SK-N-MC (cell line): ENCODE data around the gene EVX1.

Source experiments
- DNase-seq: peaks from one replicate; pipeline ENCODE4 v3.0.0-alpha.2; 2011; ENCODE audit warnings: low read depth, low spot score
- H3K27ac ChIP-seq: fragments of 200-600 bp; sonication (generic); 2 replicates; pipeline ENCODE4 v1.5.1; 2016; ENCODE audit warnings: mixed run types
- H3K36me3 ChIP-seq: fragments of 200-600 bp; sonication (generic); 2 replicates; pipeline ENCODE4 v1.6.1; 2017; ENCODE audit warnings: antibody characterized with exemption, low read length, mixed read lengths; ENCODE audit not compliant: insufficient read depth
- H3K4me3 ChIP-seq: fragments of 200-600 bp; sonication (generic); 2 replicates; pipeline ENCODE4 v1.5.1; 2016
- H3K9ac ChIP-seq: fragments of 200-600 bp; sonication (generic); 2 replicates; pipeline ENCODE4 v1.8.0; 2017; ENCODE audit warnings: mixed run types, mixed read lengths; ENCODE audit not compliant: insufficient read length
- H3K9me3 ChIP-seq: fragments of 200-600 bp; sonication (generic); 2 replicates; pipeline ENCODE4 v1.6.1; 2017; ENCODE audit warnings: low read depth, mild to moderate bottlenecking, antibody characterized with exemption, low read length, moderate library complexity, mixed read lengths
- EZH2 ChIP-seq: fragments of 200-600 bp; sonication (generic); IDR thresholded peaks from one replicate; pipeline ENCODE4 v1.6.1; 2017; ENCODE audit warnings: antibody characterized with exemption
- FOXP2 ChIP-seq: optimal IDR thresholded peaks from 2 replicates; pipeline ENCODE3; 2011; ENCODE audit warnings: mild to moderate bottlenecking, moderate library complexity; ENCODE audit not compliant: insufficient read depth; ENCODE audit errors: extremely low read length, control extremely low read depth
- POLR2AphosphoS5 ChIP-seq: IDR thresholded peaks from 2 replicates; pipeline ENCODE4 v1.6.1; 2012; ENCODE audit warnings: mild to moderate bottlenecking, low read depth, low read length, borderline replicate concordance

The EVX1 gene

GRCh38 chr7:27198871-27199801 lies 43.5 kb upstream of the EVX1 start:
- H3K36me3 ChIP-seq, result no peaks in the 10 kb centered on the region
- DNase-seq, result no peak
- no peak overlapping the region for H3K9ac ChIP-seq
- peak overlapping the region; percentile 69 for H3K4me3 ChIP-seq
- peak; percentile 36 for TF ChIP-seq EZH2
- TF ChIP-seq POLR2AphosphoS5, result no peak
- TF ChIP-seq FOXP2, result no peak
- H3K9me3 ChIP-seq, result no peaks in the 10 kb centered on the region
- H3K27ac ChIP-seq, result no peak overlapping the region

- Histone ChIP-seq H3K27ac (no peak within 1 kb of the TSS), H3K9ac (no peak within 1 kb of the TSS), H3K4me3 (peak within 1 kb of the TSS; percentile 81), H3K9me3 (no peaks in the 10 kb centered on the region), H3K36me3 (no peaks in the 10 kb centered on the region)
- DNase-seq, result no peak
- TF ChIP-seq POLR2AphosphoS5 (no peak), FOXP2 (no peak)
Observed at GRCh38 chr7:27199849-27200760, 42.5 kb upstream of the EVX1 start, which contains the start of gene HOXA13. HOXA13 (minus strand) TSS chr7:27200091; CDS start chr7:27200077, 14 bp downstream.

- no peak overlapping the region for H3K27ac ChIP-seq
Observed at GRCh38 chr7:27200761-27201579, 41.6 kb upstream of the EVX1 start.

GRCh38 chr7:27201580-27202017 lies 41.0 kb upstream of the EVX1 start:
- DNase-seq, result no peak
- Histone ChIP-seq H3K36me3 (no peaks in the 10 kb centered on the region), H3K27ac (no peak overlapping the region), H3K4me3 (no peak overlapping the region), H3K9ac (no peak overlapping the region), H3K9me3 (no peaks in the 10 kb centered on the region)
- TF ChIP-seq POLR2AphosphoS5 (no peak), EZH2 (no peak)

More at GRCh38 chr7:27200761-27201579, 41.6 kb upstream of the EVX1 start:
- Histone ChIP-seq H3K9ac (no peak overlapping the region), H3K4me3 (peak overlapping the region; percentile 81), H3K36me3 (no peaks in the 10 kb centered on the region), H3K9me3 (no peaks in the 10 kb centered on the region)
- TF ChIP-seq EZH2, result no peak
- no peak for TF ChIP-seq POLR2AphosphoS5
- no peak for TF ChIP-seq FOXP2
- DNase-seq, result no peak

- H3K36me3 ChIP-seq, result no peaks in the 10 kb centered on the region
- no peak for DNase-seq
- H3K27ac ChIP-seq, result no peak overlapping the region
- H3K4me3 ChIP-seq, result no peak overlapping the region
- no peak overlapping the region for H3K9ac ChIP-seq
- TF ChIP-seq EZH2, result no peak
- no peak for TF ChIP-seq FOXP2
- TF ChIP-seq POLR2AphosphoS5, result no peak
- no peaks in the 10 kb centered on the region for H3K9me3 ChIP-seq
Observed at GRCh38 chr7:27202018-27202861, 40.4 kb upstream of the EVX1 start.

- Histone ChIP-seq H3K36me3 (no peaks in the 10 kb centered on the region), H3K27ac (no peak overlapping the region), H3K4me3 (no peak overlapping the region), H3K9me3 (no peaks in the 10 kb centered on the region), H3K9ac (no peak overlapping the region)
- TF ChIP-seq FOXP2 (no peak), EZH2 (no peak), POLR2AphosphoS5 (no peak)
- DNase-seq, result no peak
Observed at GRCh38 chr7:27202862-27203134, 39.8 kb upstream of the EVX1 start.

GRCh38 chr7:27203365-27203953 lies 39.1 kb upstream of the EVX1 start:
- Histone ChIP-seq H3K9ac (no peak overlapping the region), H3K36me3 (no peaks in the 10 kb centered on the region), H3K4me3 (no peak overlapping the region), H3K9me3 (no peaks in the 10 kb centered on the region), H3K27ac (no peak overlapping the region)
- no peak for TF ChIP-seq FOXP2
- no peak for TF ChIP-seq POLR2AphosphoS5
- TF ChIP-seq EZH2, result no peak
- DNase-seq, result no peak
